K562 (cell line): ENCODE measurements around the gene PTPN5. TPM values are rescaled to one million over a fixed set of nuclear protein-coding genes. Genes with fewer than 3 reads are reported as not detected.
A peak's percentile ranks its signal among the peaks of the same experiment; 100 is the strongest.

ENCODE experiments used
- ATAC-seq: fragments of 200-7000 bp; cut with Tn5 transposase; 3 replicates; pipeline ENCODE4 v1.9.1; 2020; ENCODE audit warnings: moderate library complexity
- BruUV-seq: library from RNA; stranded (reverse); fragments of 400-500 nt; replicated peaks from 2 replicates; lab custom pipeline; 2021; lab: Mats Ljungman, UMichigan
- CTCF ChIA-PET: fragments of 300-600 bp; formaldehyde crosslinking; extraction: SDS; loops from one replicate; lab custom pipeline; 2021; ENCODE audit warnings: low intra/inter-chr PET ratio; lab: Yijun Ruan, JAX
- POLR2A ChIA-PET: fragments of 300-600, 350-650 bp; sonication (Branson Sonifier 250); formaldehyde crosslinking; extraction: SDS; loops from one replicate; lab custom pipeline; 2021; ENCODE audit warnings: antibody characterized with exemption, inconsistent platforms; lab: Yijun Ruan, JAX
- DNase-seq, 4 experiments: peaks; one replicate each; pipeline versions ENCODE4 v3.0.0 to v3.0.0-alpha.2; 2011 to 2018; ENCODE audit warnings: low spot score in 3 of 4, mixed read lengths in 3 of 4; ENCODE audit errors: extremely low read depth in 1 of 4
- FAIRE-seq: peaks from 2 replicates; lab custom pipeline; 2011; peaks lifted over from hg19 to GRCh38; lab: Jason Lieb, UNC
- H2AFZ ChIP-seq: 2 replicates; pipeline ENCODE4 v1.6.0; 2011; ENCODE audit warnings: low read depth, low read length, control low read depth, inconsistent platforms
- H3K27ac ChIP-seq: fragments of 200-600 bp; 3 replicates; pipeline ENCODE4 v1.8.0; 2011; ENCODE audit warnings: low read depth, mild to moderate bottlenecking, control low read depth, inconsistent platforms, low read length, moderate library complexity, mixed read lengths; ENCODE audit errors: extremely low read depth
- H3K27me3 ChIP-seq, 2 experiments: fragments of 300-600 bp in 1 of 2; 2 replicates in 1 of 2; 3 replicates in 1 of 2; pipeline versions ENCODE4 v1.6.0 to v1.8.0; 2011; ENCODE audit warnings: inconsistent platforms in 2 of 2, low read length in 2 of 2, mild to moderate bottlenecking in 1 of 2, mixed read lengths in 1 of 2, moderate library complexity in 1 of 2; ENCODE audit not compliant: control insufficient read depth in 2 of 2, insufficient read depth in 2 of 2
- H3K36me3 ChIP-seq: fragments of 300-600 bp; 3 replicates; pipeline ENCODE4 v1.8.0; 2011; ENCODE audit warnings: mild to moderate bottlenecking, low read length, inconsistent platforms; ENCODE audit not compliant: control insufficient read depth, insufficient read depth
- H3K4me1 ChIP-seq, 2 experiments: fragments of 200-600 bp in 1 of 2; replicated peaks in 1 of 2; 2 replicates in 1 of 2; 3 replicates in 1 of 2; pipeline versions ENCODE4 v1.5.1 to v1.8.0; 2011; ENCODE audit warnings: inconsistent platforms in 2 of 2, low read length in 2 of 2, mild to moderate bottlenecking in 1 of 2, mixed read lengths in 1 of 2, moderate library complexity in 1 of 2; ENCODE audit not compliant: control insufficient read depth in 2 of 2, insufficient read depth in 2 of 2
- H3K4me2 ChIP-seq: 2 replicates; pipeline ENCODE4 v1.6.1; 2011; ENCODE audit warnings: low read length, control low read depth, inconsistent platforms, mixed read lengths; ENCODE audit not compliant: insufficient read depth
- H3K4me3 ChIP-seq: fragments of 200-600 bp; sonication (generic), shearing (Covaris generic); 2 replicates; pipeline ENCODE4 v1.5.1; 2016; ENCODE audit warnings: control low read depth, inconsistent platforms
- H3K79me2 ChIP-seq: fragments of 200-600 bp; 3 replicates; pipeline ENCODE4 v1.8.0; 2011; ENCODE audit warnings: low read length, inconsistent platforms; ENCODE audit not compliant: control insufficient read depth, insufficient read depth
- H3K9ac ChIP-seq, 2 experiments: 2 replicates each; pipeline versions ENCODE4 v1.6.0 to v1.6.1; 2011; ENCODE audit warnings: low read depth in 2 of 2, low read length in 2 of 2, control low read depth in 1 of 2, inconsistent platforms in 1 of 2, mild to moderate bottlenecking in 1 of 2, mixed read lengths in 1 of 2; ENCODE audit not compliant: insufficient read depth in 1 of 2
- H3K9me1 ChIP-seq: one replicate; pipeline ENCODE4 v1.6.0; 2011; ENCODE audit warnings: inconsistent platforms, mild to moderate bottlenecking, low read length, moderate library complexity; ENCODE audit not compliant: control insufficient read depth, insufficient read depth
- H3K9me3 ChIP-seq: replicated peaks from 2 replicates; pipeline ENCODE4 v1.5.1; 2011; ENCODE audit warnings: low read depth, low read length, inconsistent platforms; ENCODE audit not compliant: control insufficient read depth, insufficient read depth
- H4K20me1 ChIP-seq: replicated peaks from 2 replicates; pipeline ENCODE4 v1.6.1; 2011; ENCODE audit warnings: low read length, inconsistent platforms, mixed read lengths; ENCODE audit not compliant: control insufficient read depth, insufficient read depth
- BRCA1 ChIP-seq, 2 experiments: fragments of 450-650 bp in 1 of 2; sonication (generic) in 1 of 2; formaldehyde crosslinking in 1 of 2; IDR thresholded peaks; 2 replicates each; pipeline versions ENCODE4 v1.5.0 to v1.6.1; 2017 to 2020; ENCODE audit warnings: mild to moderate bottlenecking in 1 of 2, missing genetic modification reagents in 1 of 2
- GATA2 ChIP-seq: sonication (generic); formaldehyde crosslinking; IDR thresholded peaks from 2 replicates; pipeline ENCODE4 v1.4.0; 2020; ENCODE audit warnings: mild to moderate bottlenecking, missing genetic modification reagents
- JUND ChIP-seq, 2 experiments: IDR thresholded peaks; 2 replicates in 1 of 2; 3 replicates in 1 of 2; pipeline ENCODE4 v1.6.1; 2011; ENCODE audit warnings: borderline replicate concordance in 2 of 2, low read depth in 2 of 2, low read length in 2 of 2, improper control_type of control experiment in 1 of 2, missing biosample characterization in 1 of 2, missing genetic modification characterization in 1 of 2, missing genetic modification reagents in 1 of 2
- NFIC ChIP-seq: fragments of 450-650 bp; IDR thresholded peaks from 2 replicates; pipeline ENCODE4 v1.6.1; 2017; ENCODE audit warnings: mild to moderate bottlenecking, inconsistent platforms
- RB1 ChIP-seq: fragments of 450-650 bp; IDR thresholded peaks from 2 replicates; pipeline ENCODE4 v1.6.1; 2017; ENCODE audit warnings: low read depth, mild to moderate bottlenecking
- SAFB2 ChIP-seq: fragments of 200-400 bp; formaldehyde crosslinking; IDR thresholded peaks from 2 replicates; pipeline ENCODE4 v1.6.1; 2018; ENCODE audit warnings: borderline replicate concordance, low read length, low read depth, moderate library complexity; ENCODE audit not compliant: severe bottlenecking
- SMARCA4 ChIP-seq: fragments of 450-650 bp; IDR thresholded peaks from 2 replicates; pipeline ENCODE4 v1.6.1; 2016
- TAL1 ChIP-seq: fragments of 450-650 bp; IDR thresholded peaks from 2 replicates; pipeline ENCODE4 v1.6.1; 2016; ENCODE audit warnings: mild to moderate bottlenecking
- UBTF ChIP-seq, 2 experiments: IDR thresholded peaks; 2 replicates each; pipeline ENCODE4 v1.6.1; 2012; ENCODE audit warnings: improper control_type of control experiment in 2 of 2, low read depth in 2 of 2, low read length in 2 of 2, borderline replicate concordance in 1 of 2
- XRCC4 ChIP-seq: IDR thresholded peaks from one replicate; pipeline ENCODE4 v1.6.1; 2011; ENCODE audit not compliant: insufficient read depth, insufficient read length; ENCODE audit errors: extremely low read depth
- ZFX ChIP-seq: sonication (generic); formaldehyde crosslinking; IDR thresholded peaks from 2 replicates; pipeline ENCODE4 v1.8.0; 2022; ENCODE audit warnings: mild to moderate bottlenecking, missing genetic modification reagents, moderate library complexity
- ZNF140 ChIP-seq: fragments of 250-450 bp; sonication (Bioruptor Pico); IDR thresholded peaks from 2 replicates; pipeline ENCODE4 v1.8.0; 2021; ENCODE audit warnings: moderate library complexity, mild to moderate bottlenecking, inconsistent platforms
- ZNF311 ChIP-seq: fragments of 250-450 bp; sonication (Bioruptor Pico); IDR thresholded peaks from 2 replicates; pipeline ENCODE4 v1.4.0; 2020; ENCODE audit warnings: mild to moderate bottlenecking, moderate library complexity
- WGBS: fragments of 100-300 bp; shearing (Covaris generic); methylation state at CpG from one replicate; pipeline ENCODE4 v1.1.6; 2016; ENCODE audit warnings: low coverage, mixed read lengths; ENCODE audit not compliant: insufficient coverage; ENCODE audit errors: missing lambda C conversion rate; 5-methylcytosine and 5-hydroxymethylcytosine counted together
- in situ Hi-C: fragments of 300-500 bp; cut with MboI; formaldehyde crosslinking; loops from 4 replicates; pipeline ENCODE4 v1.15.0; 2018; ENCODE audit warnings: inconsistent platforms, mixed read lengths
- intact Hi-C: fragments of 100-400 bp; cut with micrococcal nuclease; formaldehyde crosslinking; loops from 2 replicates; pipeline ENCODE4 v1.14.2; 2022
- polyA plus RNA-seq, 8 experiments: library from polyadenylated mRNA; depleted of rRNA in 4 of 8; stranded (reverse) in 5 of 8; unstranded in 3 of 8; fragments of >200 nt; fragmentation: Nextera tagmentation in 2 of 8; fragmentation: Illumina TruSeq in 1 of 8; extraction: Ambion mirVana in 2 of 8; extraction: Trizol in 1 of 8; gene quantifications; 2 replicates each; pipeline versions ENCODE4 v1.2.1 to v1.2.3, GENCODE V29; 2011 to 2014; ENCODE audit warnings: inconsistent platforms in 1 of 8, missing spikeins in 1 of 8
- total RNA-seq, 7 experiments: library from RNA; depleted of rRNA in 6 of 7; stranded (reverse); fragments of >200 nt in 6 of 7; fragmentation: Illumina TruSeq in 2 of 7; extraction: Trizol in 2 of 7; gene quantifications; 2 replicates each; pipeline versions ENCODE4 v1.2.1 to v1.2.3, GENCODE V29; 2011 to 2021; ENCODE audit warnings: low replicate concordance in 1 of 7

Gene PTPN5
- total and polyA plus RNA-seq, 9 of the 15 experiments (the other 6 are each of a cell fraction or from before 2014, with no cell fraction given), result not detected

- Histone ChIP-seq H4K20me1 (peaks cover 4% of the 10 kb centered on the region; the same call in 1 of the 2 replicates), H3K36me3 (no peaks in the 10 kb centered on the region), H3K4me2 (no peak overlapping the region), H3K4me3 (no peak overlapping the region), H3K27me3 (peaks cover 0 to 32% of the 10 kb centered on the region in 2 experiments; a peak in 3 of 5 replicates), H3K79me2 (no peaks in the 10 kb centered on the region), H3K4me1 (no peaks in the 10 kb centered on the region; a peak in 1 of 5 replicates), H2AFZ (no peak overlapping the region), H3K9me1 (peaks cover 3% of the 10 kb centered on the region), H3K9ac (no peak overlapping the region), H3K9me3 (no peaks in the 10 kb centered on the region), H3K27ac (no peak overlapping the region)
- DNase-seq, result no peak
- in situ Hi-C loops (no loop called here), intact Hi-C loops (no loop called here)
- ChIA-PET CTCF (no interaction called here), POLR2A (interaction anchor here (0.7 to 1.0 kb wide), 2 partner anchors 12 to 672 kb away, joined by 3 read pairs; partner anchors contain the start of gene SAAL1)
- ATAC-seq, result no peak
- BruUV-seq, result no TSS peak
- WGBS, result 0% methylated on average over 4 of the region's 4 CpGs
- FAIRE-seq, result no peak
- peak; percentile 65 for TF ChIP-seq NFIC
- no peak for TF ChIP-seq SAFB2
These were observed 13.1 kb downstream of the PTPN5 start for GRCh38 chr11:18778468-18778867.

GRCh38 chr11:18776324-18776723 lies 15.3 kb downstream of the PTPN5 start:
- ChIA-PET POLR2A (no interaction called here), CTCF (interaction anchor here (1.0 kb wide), 1 partner anchor 27 kb away, joined by 3 read pairs; no protein-coding TSS in a partner anchor)
- H3K27ac ChIP-seq, result no peak overlapping the region
- DNase-seq (no peak), FAIRE-seq (no peak), ATAC-seq (no peak)
- no TSS peak for BruUV-seq
- intact Hi-C loops (no loop called here), in situ Hi-C loops (no loop called here)
- peaks cover 3% of the 10 kb centered on the region for H3K9me1 ChIP-seq
- H3K27me3 ChIP-seq, result peaks cover 0 to 38% of the 10 kb centered on the region in 2 experiments; a peak in 3 of 5 replicates
- no peak overlapping the region for H3K9ac ChIP-seq
- H3K4me1 ChIP-seq, result no peaks in the 10 kb centered on the region; a peak in 1 of 5 replicates
- H3K79me2 ChIP-seq, result no peaks in the 10 kb centered on the region
- H2AFZ ChIP-seq, result no peak overlapping the region
- H4K20me1 ChIP-seq, result peaks cover 4% of the 10 kb centered on the region
- H3K4me3 ChIP-seq, result no peak overlapping the region
- H3K36me3 ChIP-seq, result no peaks in the 10 kb centered on the region
- no peak overlapping the region for H3K4me2 ChIP-seq
- WGBS, result 0% methylated on average over 6 of the region's 6 CpGs
- no peaks in the 10 kb centered on the region for H3K9me3 ChIP-seq
- TF ChIP-seq ZFX (CRISPR knock-in tag) (no peak), BRCA1 (IDR thresholded peaks at IDR 0.05) (no peak), BRCA1 (CRISPR knock-in tag; IDR thresholded peaks at IDR 0.05) (no peak), GATA2 (CRISPR knock-in tag) (no peak), XRCC4 (no peak), UBTF (IDR thresholded peaks at IDR 0.05; ENCODE audit: borderline replicate concordance in 1 of 2, low read depth in 2 of 2, low read length in 2 of 2) (no peak), SMARCA4 (no peak), ZNF140 (CRISPR knock-in tag) (no peak), TAL1 (no peak), RB1 (no peak), JUND (IDR thresholded peaks at IDR 0.05; ENCODE audit: borderline replicate concordance, low read depth, low read length) (no peak), JUND (tag; IDR thresholded peaks at IDR 0.05; ENCODE audit: borderline replicate concordance, low read depth, low read length) (no peak), ZNF311 (CRISPR knock-in tag) (no peak)
